NCI-H146 (cell line): ENCODE measurements around the gene NUP210L.
A peak's percentile ranks its signal among the peaks of the same experiment; 100 is the strongest.

Source experiments
- DNase-seq: peaks from one replicate; lab custom pipeline; 2025; lab: John Stamatoyannopoulos, UW

Gene NUP210L

DNA sequence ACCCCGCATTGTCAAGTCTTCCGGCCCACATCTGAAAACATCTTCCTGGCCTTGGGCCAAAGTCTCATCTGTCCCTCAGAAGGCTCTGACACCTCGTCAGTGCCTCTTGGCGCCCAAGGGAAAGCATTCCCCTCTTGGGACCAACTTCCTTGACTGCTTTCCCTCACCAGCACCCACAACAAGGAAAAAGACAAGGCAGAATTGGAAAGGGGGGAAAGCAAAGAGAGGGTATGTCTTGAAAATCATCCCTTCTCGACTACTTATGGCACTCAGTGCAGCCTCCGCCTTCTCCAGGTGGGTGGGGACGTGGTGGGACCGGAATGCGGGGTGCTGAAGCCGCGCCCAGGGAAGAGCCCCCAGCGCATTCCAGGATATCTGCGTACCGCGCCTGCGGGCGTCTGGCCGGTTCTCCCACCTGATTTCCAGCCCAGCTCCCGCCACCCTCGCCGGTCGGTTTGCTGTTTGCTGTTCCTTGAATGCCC is 191.0 kb downstream of the NUP210L start:
- peak; percentile 71 for DNase-seq

DNA sequence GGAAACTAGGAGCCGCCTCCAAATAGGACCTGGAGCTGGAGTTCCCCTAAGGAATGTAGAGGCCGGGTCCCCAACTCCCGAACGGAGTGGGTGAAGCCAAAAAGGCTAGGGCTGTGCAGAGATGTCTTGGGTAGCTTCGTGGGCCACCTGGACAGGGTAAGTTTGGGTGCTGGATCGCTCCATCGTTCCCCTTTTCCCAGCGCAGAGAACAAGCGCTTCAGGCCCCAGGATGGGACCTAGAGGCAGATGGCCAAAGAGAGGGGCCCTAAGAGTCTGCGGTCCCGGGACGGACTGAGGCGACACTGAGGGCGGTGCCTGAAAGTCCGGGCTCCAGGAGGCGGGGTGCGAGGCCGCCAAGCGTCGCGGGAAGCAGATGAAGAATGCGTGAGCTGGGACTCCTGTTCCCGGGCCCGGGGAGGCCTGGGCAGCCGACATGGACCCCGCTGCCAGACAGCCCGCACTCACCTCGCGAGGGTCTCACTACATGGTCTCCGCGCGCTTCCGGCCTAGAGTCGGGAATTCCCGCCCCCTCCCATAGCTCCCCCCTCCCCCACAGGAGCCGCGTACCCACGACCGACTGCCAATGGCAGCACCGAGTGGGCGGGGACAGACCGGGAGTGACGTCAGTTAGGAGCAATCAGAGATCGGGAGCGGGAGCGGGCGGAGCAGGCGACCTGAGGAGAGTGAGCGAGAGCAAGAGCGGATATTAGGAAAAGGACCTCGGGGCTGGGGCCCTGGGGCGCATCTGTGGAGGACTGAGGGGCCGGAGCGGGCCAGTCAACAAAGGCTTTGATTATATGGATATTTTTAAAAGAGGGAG is 191.6 kb downstream of the NUP210L start, which contains the start of gene SLC39A1:
SLC39A1 (minus strand) TSS at position 508 of the 820 bp plus-strand sequence. CDS start 822 bp downstream, outside the sequence.
- peak; percentile 98 for DNase-seq

DNA sequence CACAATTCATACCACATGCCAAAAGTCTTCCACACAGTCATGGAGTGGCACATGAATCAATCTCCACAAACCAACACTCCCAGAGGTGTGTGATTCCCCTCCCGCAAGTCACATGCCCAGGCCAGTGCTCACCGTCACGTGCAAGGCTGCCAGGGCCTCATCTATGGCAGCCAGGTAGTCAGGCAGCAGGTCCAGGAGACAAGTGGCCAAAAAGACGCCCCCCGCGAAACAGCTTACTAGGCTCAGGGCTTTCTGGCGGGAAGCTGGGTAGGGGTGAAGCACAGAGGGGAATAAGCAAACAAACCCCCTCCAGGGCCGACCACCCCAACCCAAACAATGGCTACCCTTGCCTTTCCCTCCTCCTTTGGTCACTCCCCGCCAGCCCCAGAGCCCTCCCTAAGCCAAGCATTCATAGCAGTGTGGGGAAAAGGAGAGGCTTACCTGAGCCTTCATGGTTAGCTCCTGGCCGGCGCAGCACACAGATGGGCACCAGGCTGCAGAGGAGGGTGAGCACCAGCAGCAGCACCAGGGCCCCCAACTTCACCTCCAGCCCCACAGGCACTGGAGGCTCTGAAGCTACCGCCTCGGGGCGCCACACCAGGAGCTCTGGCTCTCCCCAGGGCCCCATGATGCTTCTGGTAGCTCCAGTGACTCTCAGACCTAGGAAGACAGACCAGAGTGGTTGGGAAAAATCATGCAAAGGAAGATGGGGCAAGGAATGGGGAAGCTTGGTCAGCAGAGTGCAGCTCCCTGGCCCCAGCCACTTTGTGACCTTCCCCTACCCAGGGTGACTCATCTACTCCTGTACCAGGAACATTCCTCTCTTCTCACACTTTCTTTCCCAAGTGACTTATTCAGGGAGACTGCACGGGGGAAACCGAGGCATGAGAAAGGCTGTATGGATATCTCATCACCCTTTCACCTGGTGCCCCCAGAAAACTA is 192.5 kb downstream of the NUP210L start:
- DNase-seq: no peak

DNA sequence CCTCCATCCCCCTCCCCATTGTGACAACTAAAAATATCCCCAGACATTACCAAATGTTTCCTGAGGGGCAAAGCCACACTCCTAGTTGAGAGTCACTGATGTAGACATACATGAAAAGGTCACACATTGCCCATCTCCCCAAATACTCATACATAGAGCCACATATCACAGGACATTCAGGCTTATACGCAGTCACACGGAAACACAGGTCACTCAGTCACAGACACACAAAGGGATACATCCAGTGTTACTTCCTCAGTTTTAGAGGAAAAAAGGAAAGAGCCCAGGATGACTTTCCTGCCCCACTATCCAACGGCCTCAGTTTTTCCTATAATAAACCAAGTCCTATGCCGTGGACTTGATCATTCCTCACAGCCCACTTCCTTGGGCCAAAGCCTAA is 193.5 kb downstream of the NUP210L start:
- no peak for DNase-seq

DNA sequence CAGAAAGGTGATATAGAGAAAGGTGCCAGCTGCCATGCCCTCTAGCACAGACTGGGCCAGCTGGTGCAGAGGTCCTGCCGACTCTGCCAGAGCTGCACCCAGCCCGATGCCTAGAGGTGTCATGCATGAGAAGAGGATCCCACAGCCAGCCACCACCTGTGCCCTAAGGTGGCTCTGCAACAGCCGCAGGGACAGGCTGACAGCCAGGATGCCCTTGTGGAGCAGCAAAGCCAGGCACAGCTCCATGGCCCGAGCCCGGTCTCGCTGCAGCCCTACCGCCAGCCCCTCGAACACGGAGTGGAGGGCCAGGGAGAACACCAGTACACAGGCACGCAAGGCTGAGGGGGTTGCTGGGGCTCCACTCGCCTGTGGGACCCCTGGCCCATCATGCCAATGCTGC is 194.7 kb downstream of the NUP210L start:
- no peak for DNase-seq

DNA sequence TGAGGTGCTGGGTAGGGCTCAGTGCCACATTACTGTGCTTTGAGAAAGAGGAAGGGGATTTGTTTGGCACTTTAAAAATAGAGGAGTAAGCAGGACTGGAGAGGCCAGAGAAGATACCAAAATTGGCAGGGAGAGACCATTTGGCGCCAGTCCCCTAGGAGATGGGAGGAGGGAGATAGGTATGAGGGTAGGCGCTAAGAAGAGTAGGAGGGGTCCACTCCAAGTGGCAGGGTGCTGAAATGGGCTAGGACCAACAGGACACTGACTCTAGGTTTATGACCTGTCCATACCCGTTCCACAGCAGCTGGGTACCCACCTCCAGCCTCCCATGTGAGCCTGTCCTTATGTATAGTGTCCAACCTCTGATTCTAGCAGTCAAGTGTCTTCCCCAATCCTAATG is 195.4 kb downstream of the NUP210L start:
- DNase-seq: no peak

DNA sequence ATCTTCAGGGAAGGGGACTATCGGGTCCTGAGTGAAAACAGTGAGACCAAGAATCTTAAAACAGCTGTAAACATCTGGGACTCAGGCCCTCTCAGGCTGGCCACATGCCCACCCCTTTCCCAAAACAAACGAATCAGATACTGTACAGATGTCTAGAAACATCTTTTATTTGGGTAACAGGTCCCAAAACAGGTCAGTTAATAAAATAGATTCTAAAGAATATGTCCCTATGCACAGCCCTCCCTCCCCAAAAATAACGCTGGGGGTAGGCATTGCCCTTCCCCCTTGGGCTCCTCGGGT is 196.0 kb downstream of the NUP210L start:
- DNase-seq: no peak

DNA sequence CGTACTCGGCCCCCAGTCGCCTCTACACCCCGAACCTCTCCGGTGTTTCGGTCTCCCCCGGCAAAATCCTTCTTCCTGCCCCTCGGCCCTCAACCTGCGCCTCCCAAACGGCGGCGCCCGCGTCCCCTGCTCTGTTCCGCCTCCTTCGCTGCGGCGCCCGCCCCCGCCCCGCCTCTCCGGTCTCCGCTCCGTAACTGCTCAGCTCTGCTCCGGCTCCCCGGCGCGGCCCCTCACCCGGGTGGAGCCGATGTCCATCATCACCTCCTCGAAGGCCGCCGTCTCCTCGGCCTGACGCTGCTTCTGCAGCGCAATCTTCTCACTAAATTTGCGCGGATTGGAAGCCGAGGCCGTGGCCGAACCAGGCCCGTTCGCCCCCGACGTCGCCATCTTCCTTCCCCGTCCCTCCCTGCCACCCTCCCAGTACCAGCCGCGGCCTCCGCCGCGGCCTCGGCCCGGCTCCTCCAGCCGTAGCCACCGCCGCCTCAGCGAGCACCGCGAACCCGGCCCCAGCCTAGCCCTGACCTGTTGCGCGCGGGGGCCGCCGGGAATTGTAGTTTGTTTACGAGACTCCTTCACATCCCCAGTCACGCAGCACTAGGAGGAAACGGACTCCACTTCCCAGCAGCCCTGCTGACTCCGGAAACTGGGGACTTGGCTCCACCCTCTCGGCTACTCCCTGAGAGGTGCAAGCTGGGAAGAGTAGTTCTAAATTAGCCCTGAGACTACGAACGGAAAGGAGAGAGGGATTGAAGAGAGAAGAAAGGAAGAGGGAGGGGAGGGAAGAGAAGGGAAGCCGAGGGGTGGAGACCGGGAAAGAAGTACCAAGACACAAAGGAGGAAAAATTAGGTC is 196.5 kb downstream of the NUP210L start, which contains the start of gene CRTC2:
CRTC2 (minus strand) TSS at position 502 of the 850 bp plus-strand sequence; CDS start at position 387, 115 bp downstream.
- DNase-seq: peak; percentile 99

DNA sequence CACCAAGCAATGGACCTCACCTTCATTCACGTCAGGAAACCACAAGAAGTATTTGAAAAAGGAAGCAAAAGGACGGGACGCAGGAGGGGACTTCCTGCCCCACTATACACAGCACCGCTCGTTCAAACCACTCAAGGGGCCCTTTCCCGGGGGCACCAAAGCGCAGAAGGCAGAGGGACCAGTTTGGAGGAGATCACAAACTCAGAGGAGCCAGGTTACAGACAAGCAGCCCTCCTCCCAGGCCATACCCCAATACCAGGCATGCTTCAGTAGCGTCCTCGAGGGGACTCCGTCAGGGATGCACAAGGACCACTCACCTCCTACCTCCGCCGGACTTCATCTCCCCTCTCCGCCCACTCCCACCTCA is 197.1 kb downstream of the NUP210L start:
- peak; percentile 23 for DNase-seq

DNA sequence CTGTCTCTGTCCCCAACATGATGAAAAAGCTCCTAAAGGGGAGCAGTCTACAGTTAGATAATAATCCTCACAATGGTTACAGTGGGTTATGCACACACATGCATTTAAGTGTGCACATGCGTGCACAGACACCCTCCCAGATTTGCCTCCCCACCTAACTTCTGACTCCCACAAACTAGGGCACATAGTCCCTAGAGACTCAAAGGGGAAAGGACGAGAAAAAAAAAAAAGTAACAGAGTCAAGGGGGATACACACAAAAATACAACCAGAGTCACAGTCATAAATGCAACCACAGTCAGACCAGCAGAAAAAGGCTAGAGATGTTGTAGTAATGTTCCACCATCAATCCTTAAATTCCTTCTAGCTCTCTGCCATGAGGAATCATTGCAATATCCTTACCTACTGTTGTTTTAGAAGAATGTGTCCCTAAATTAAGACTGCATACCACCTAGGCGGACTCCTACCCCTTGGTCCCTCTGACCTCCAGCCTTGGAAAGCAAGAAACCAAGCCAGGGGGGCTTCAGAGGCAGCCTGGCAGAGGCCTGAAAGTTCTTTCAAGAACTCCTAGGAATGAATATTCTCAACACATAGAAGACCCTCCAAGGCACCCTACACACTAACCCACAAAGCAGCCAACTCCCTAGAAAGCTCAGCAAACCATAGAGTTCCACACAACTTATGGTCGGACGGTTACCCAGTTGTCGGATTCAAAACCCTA is 197.7 kb downstream of the NUP210L start:
- DNase-seq: no peak

DNA sequence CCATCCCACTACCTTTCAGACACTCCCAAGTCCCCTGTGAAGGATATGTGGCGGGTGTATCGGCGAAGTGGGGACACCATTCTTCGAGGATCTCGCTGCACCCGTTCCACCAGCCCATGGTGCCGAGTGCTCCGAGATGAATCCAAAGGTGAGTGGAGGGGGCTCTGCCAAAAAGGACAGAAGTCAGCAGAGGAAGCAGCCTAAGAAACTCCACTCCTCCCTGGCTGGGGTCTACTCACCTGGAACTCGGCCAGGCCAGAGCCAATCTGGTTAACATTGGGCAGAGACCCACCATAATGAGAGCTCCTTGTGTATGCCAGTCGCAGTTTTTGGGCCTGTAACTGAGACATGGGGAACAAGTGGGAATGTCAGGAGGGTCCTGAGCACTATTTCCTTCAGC is 200.0 kb downstream of the NUP210L start:
- DNase-seq: no peak

DNA sequence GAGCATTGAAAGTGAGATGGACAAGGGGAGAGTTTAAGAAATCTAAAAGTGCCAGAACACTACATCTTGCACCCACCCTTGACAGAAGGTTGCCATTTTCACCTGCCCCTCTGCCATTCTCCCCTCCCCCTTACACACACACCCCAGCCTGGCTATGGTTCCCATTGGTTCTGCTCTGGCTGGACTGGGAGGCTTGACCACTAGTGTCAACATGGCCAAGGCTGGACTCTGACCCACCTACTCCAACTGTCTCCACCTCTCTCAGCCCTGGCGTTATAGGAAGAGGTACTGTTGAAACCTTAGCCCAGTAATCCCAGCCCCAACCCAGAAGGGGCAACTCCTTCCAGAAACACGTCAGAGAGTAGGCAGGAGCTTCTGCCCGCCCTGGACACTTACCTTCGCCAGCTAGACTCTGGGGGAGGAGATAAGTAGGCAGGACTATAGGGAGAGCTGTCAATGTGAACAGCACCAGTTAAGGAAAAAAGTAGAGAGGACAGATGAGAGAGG is 201.0 kb downstream of the NUP210L start:
- no peak for DNase-seq

DNA sequence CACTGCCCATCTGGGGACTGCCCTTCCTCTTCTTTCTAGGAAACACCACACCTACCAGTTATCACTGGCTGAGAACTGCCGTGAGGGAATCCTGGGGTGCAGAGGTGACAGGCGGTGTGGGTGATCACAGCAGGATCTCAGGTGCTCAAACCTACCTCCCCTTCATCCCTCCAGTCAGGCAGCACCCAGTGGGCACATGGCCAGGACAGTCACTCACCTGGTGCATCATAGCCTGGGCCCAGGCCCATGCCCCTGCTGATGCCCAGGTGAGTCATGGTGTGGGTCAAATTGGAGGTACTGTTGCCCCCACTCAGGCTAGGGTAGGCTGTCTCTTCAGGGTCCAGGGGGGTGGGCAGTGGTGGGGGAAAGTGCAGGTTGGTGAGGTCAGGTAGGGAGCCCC is 203.1 kb downstream of the NUP210L start:
- no peak for DNase-seq

DNA sequence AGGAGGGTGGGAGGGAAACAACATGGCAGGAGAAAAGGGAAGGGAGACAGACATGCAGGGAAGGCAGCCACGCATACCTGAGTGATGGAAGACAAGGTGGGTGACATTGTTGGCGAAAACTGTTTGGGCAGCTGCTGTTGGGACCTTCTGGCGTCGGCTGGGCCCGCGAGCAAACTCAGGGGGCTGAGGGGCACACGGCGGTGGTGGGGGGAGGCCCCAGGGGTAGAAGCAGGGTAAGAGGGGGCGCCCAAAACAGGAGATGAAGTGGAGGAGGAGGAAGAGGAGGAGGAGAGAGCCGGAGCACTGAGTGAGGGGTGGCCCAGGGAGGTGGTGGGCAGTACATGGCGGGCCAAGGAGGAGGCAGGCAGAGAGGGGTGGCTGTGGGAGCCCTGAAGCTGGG is 203.7 kb downstream of the NUP210L start:
- DNase-seq: no peak

DNA sequence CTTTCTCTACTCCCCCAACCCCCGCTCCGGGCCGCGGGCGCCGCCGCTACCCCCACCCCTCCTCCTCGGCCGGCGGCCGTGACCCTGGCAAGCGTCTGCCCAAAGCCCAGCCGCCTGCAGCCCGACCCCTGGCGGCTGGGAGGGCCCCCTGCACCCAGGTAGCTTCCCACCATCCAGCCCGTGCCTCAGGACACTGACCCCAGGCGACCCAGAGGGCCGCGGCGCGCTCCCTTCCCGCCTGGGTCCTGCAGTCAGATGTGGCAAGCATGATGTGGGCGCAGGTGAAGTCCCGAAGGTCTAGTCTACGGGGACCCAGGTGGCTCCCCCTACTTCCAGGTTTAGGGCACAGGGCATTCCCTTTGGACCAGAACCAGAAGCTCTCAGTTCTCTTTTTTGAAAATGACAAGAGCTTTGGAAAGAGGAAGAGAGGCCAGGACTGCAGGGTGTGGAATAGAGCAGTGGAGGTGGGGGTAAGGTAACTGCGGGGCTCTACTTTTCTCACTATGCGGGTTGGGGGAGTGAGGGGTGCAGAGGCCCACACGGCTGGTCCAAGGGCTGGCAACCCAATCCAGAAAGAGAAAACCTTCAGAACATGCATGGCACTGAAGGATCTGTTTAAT is 208.1 kb downstream of the NUP210L start, which contains the start of gene DENND4B:
DENND4B (minus strand) TSS at position 97 of the 620 bp plus-strand sequence. CDS start 2,344 bp downstream, outside the sequence.
- DNase-seq: peak; percentile 80

DNA sequence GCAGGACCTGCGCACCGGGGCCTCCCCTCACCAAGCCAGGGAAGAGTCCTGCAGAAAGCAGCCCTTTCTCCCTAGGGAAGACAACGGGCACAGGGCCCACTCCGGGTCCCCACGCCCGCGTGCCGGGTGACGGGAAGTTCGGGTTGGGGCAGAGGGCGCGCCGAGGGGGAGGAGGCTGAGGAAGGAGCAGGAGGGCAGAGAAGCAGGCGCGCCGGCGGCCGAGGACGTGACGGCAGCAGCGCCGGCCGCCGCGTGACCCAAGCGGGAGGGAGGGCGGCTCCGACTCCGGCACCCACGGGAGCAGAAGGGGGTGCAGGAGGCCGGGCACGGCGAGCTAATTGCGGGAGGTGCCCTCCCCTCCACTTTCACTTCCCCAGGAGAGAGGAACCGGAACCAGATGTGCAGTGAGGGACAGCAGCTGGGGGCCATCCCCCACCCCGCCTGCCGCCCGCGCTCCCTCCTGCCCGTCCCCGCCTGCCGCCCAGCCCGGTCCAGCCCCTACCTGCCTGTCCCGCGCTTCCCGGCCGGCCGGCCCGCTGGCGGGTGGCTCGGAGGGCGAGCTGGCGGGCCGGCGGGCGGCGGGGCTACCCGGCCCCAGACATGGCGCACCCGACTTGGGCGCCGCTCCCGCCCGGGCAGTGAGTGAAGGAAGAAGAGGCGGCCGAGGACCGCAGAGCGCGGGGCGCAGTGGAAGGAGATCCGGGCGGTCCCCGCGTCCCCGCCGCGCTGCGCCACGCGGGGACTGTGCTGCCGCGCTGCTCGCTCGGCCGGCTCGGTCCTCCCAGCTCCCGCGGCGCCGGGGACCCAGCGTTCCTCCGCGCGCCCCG is 208.9 kb downstream of the NUP210L start:
- DNase-seq: peak; percentile 47

DNA sequence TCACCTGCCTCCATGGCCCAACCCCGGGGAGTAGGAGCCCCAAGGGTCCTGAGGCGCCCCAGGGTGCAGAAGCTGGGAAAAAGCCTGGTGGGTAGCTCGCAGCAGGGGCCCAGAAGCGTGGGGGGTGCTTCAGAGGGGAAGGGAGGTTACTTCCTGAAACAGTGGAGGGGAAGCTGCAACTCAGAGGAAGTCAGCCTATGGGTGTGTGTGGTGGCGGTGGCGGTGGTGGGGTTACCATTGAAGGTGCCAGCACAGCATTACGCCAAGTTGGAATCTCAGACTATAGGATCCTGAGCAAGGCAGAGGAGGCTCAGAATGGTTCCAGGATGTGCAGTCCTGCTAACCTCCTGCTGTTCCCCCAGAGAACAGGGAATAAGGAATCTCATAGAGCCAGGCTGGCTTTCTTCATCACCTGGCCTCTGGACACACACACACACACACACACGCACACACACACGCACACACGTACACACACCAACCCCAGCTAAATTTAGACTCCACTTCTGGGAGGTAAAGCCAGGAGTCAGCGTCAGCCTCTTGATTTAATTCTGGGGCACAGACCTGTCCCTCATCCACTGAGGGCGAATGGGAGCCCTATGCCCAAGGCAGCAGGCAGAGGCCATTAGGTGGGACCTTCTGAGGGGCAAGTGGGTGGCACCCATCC is 209.6 kb downstream of the NUP210L start:
- peak; percentile 44 for DNase-seq

DNA sequence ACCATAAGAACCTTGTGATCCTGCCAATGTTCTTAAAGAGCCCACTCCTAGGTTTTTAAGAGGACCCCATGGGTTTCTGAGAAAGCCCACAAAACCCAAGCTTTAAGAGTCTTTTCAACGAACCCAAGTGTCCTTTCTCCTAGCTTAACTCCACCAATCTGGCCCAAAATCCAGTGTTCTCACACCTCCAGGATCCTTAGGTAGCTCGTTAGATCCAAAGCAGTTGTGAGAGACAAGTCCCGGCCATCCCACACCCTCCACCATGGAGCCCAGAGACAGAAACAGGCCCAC is 210.1 kb downstream of the NUP210L start:
- no peak for DNase-seq
